AG04450 (cell line): Measurements from ENCODE around the gene PPP2R5E. TPM values are rescaled to one million over a fixed set of nuclear protein-coding genes. Genes with fewer than 3 reads are reported as not detected.

ENCODE experiments used
- CTCF ChIA-PET: fragments of 300-600, 350-600 bp; formaldehyde crosslinking; extraction: SDS; loops from one replicate; lab custom pipeline; 2022; ENCODE audit warnings: antibody characterized with exemption, inconsistent platforms; lab: Charles Lee
- POLR2A ChIA-PET: fragments of 350-600 bp; formaldehyde crosslinking; extraction: SDS; loops from one replicate; lab custom pipeline; 2021; ENCODE audit warnings: antibody characterized with exemption, inconsistent platforms; lab: Yijun Ruan, JAX
- DNase-seq: peaks from one replicate; pipeline ENCODE4 v3.0.0-alpha.2; 2011; ENCODE audit warnings: low read depth, low spot score
- H3K27ac ChIP-seq: one replicate; pipeline ENCODE4 v1.5.1; 2012; ENCODE audit warnings: low read depth, low read length, control low read depth
- H3K27me3 ChIP-seq: one replicate; pipeline ENCODE4 v1.6.0; 2012; ENCODE audit warnings: low read length; ENCODE audit not compliant: control insufficient read depth, insufficient read depth
- H3K4me3 ChIP-seq: 2 replicates; pipeline ENCODE4 v1.5.1; 2011; ENCODE audit warnings: mild to moderate bottlenecking, low read depth, low read length, control low read depth
- H3K9me3 ChIP-seq: 2 replicates; pipeline ENCODE4 v1.5.1; 2012; ENCODE audit warnings: low read length; ENCODE audit not compliant: control insufficient read depth, insufficient read depth
- CTCF ChIP-seq: IDR thresholded peaks from 2 replicates; pipeline ENCODE4 v1.5.1; 2011; ENCODE audit warnings: low read depth, low read length, control low read depth, inconsistent platforms
- polyA plus RNA-seq: library from polyadenylated mRNA; depleted of rRNA; stranded (reverse); fragments of >200 nt; gene quantifications from 2 replicates; pipeline ENCODE4 v1.2.3, GENCODE V29; 2011

PPP2R5E gene
- polyA plus RNA-seq, 1 experiment = 20.3 TPM

GRCh38 chr14:63362389-63362819 is 180.8 kb downstream of the PPP2R5E start:
- POLR2A ChIA-PET = no interaction called here
- H3K27me3 ChIP-seq = no peaks in the 10 kb centered on the region
- no peak overlapping the region for H3K27ac ChIP-seq
- no peak for DNase-seq
- no peak overlapping the region for H3K4me3 ChIP-seq
- CTCF ChIA-PET = interaction anchor here (1.5 kb wide), 1 partner anchor 27 kb away, joined by 5 read pairs; no protein-coding TSS in a partner anchor
- TF ChIP-seq CTCF = no peak
- H3K9me3 ChIP-seq = no peaks in the 10 kb centered on the region

GRCh38 chr14:63361790-63362189 is 181.4 kb downstream of the PPP2R5E start:
- no peak overlapping the region for H3K4me3 ChIP-seq
- CTCF ChIA-PET = no interaction called here
- POLR2A ChIA-PET = no interaction called here
- no peaks in the 10 kb centered on the region for H3K9me3 ChIP-seq
- no peak overlapping the region for H3K27ac ChIP-seq
- DNase-seq = no peak
- TF ChIP-seq CTCF = no peak
- H3K27me3 ChIP-seq = no peaks in the 10 kb centered on the region

- POLR2A ChIA-PET = no interaction called here
- CTCF ChIA-PET = no interaction called here
- Histone ChIP-seq H3K4me3 (no peak overlapping the region), H3K9me3 (no peaks in the 10 kb centered on the region), H3K27ac (no peak overlapping the region), H3K27me3 (peaks cover 5% of the 10 kb centered on the region)
- no peak for DNase-seq
- TF ChIP-seq CTCF = no peak
These were observed 185.3 kb downstream of the PPP2R5E start for GRCh38 chr14:63357841-63358240.

- POLR2A ChIA-PET = no interaction called here
- Histone ChIP-seq H3K9me3 (no peaks in the 10 kb centered on the region), H3K27me3 (peaks cover 2% of the 10 kb centered on the region), H3K27ac (no peak overlapping the region), H3K4me3 (no peak overlapping the region)
- no peak for TF ChIP-seq CTCF
- CTCF ChIA-PET = no interaction called here
- no peak for DNase-seq
These were observed 197.4 kb downstream of the PPP2R5E start for GRCh38 chr14:63345826-63346225.

GRCh38 chr14:63344336-63344735 is 198.8 kb downstream of the PPP2R5E start:
- ChIA-PET POLR2A (no interaction called here), CTCF (no interaction called here)
- H3K27ac ChIP-seq = no peak overlapping the region
- TF ChIP-seq CTCF = no peak
- H3K27me3 ChIP-seq = peaks cover 2% of the 10 kb centered on the region
- no peak for DNase-seq
- H3K9me3 ChIP-seq = no peaks in the 10 kb centered on the region
- H3K4me3 ChIP-seq = no peak overlapping the region
